ENCODE results near the gene ZNF567.

DNA sequence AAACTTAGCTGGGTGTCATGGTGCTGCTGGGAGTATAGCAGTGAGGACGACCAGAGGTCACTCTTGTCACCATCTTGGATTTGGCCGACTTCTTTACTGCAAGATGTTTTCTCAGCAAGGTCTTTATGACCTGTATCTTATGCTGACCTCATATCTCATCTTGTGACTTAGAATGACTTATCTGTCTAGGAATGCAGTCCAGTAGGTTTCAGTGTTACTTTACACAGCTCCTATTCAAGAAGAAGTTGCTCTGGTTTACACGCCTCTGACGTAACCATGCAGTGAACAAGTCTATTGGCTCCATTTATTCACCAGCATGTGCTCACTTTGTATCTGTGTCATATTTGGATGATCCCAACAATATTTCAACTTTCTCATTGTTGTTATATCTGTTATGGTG, 58.5 kb downstream of the ZNF567 start:
- TF ChIP-seq, protein P1, sequence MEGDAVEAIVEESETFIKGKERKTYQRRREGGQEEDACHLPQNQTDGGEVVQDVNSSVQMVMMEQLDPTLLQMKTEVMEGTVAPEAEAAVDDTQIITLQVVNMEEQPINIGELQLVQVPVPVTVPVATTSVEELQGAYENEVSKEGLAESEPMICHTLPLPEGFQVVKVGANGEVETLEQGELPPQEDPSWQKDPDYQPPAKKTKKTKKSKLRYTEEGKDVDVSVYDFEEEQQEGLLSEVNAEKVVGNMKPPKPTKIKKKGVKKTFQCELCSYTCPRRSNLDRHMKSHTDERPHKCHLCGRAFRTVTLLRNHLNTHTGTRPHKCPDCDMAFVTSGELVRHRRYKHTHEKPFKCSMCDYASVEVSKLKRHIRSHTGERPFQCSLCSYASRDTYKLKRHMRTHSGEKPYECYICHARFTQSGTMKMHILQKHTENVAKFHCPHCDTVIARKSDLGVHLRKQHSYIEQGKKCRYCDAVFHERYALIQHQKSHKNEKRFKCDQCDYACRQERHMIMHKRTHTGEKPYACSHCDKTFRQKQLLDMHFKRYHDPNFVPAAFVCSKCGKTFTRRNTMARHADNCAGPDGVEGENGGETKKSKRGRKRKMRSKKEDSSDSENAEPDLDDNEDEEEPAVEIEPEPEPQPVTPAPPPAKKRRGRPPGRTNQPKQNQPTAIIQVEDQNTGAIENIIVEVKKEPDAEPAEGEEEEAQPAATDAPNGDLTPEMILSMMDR (IDR thresholded peaks at IDR 0.05; ENCODE audit: control extremely low read depth in 1 of 3, insufficient read depth in 1 of 3, low read depth in 1 of 3, low read length in 3 of 3), result no peak
- TF ChIP-seq, protein P2, sequence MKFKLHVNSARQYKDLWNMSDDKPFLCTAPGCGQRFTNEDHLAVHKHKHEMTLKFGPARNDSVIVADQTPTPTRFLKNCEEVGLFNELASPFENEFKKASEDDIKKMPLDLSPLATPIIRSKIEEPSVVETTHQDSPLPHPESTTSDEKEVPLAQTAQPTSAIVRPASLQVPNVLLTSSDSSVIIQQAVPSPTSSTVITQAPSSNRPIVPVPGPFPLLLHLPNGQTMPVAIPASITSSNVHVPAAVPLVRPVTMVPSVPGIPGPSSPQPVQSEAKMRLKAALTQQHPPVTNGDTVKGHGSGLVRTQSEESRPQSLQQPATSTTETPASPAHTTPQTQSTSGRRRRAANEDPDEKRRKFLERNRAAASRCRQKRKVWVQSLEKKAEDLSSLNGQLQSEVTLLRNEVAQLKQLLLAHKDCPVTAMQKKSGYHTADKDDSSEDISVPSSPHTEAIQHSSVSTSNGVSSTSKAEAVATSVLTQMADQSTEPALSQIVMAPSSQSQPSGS (IDR thresholded peaks at IDR 0.05; ENCODE audit: low read length), result no peak
- no peak for TF ChIP-seq RNF2 (IDR thresholded peaks at IDR 0.05; ENCODE audit: borderline replicate concordance, low read depth, low read length, missing control alignments, poor library complexity, severe bottlenecking)
- no peak for TF ChIP-seq ZNF274 (IDR thresholded peaks at IDR 0.05; ENCODE audit: borderline replicate concordance, extremely low read depth, low read length)

All from H1 (cell line).